GM03348 (cell line): ENCODE measurements around the gene CASTOR2.
"Not testable (repeated sequence)": the region's sequence is repeated elsewhere in the genome, so short reads cannot be mapped to it uniquely, and the experiment has no call there.

ENCODE experiments used
- DNase-seq: peaks from one replicate; pipeline ENCODE4 v3.0.0; 2012; ENCODE audit warnings: low spot score

CASTOR2 gene

GRCh38 chr7:74994869-74995543 lies 30.5 kb downstream of the CASTOR2 start:
- not testable (repeated sequence) for DNase-seq

GRCh38 chr7:74996361-74996760 lies 31.9 kb downstream of the CASTOR2 start:
- DNase-seq, result not testable (repeated sequence)

DNA sequence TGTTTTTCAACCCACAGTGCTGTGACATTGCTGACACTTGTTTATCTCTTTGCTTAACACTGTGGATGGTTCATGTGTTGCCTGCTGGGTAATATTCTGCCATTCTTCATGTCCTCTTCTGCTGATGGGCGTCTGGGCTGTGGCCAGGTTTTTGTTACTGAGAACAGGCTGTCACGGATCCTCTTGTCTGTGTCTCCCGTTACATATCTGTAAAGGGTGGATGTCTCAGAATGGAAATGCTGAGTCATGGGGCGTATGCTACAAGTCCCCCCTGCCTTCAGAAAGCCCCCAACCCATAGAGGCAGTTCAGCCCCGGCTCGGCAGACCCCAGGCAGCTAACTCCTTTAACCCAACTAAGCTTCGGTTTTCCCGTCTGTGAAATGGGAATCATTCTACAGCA lies 33.3 kb downstream of the CASTOR2 start:
- DNase-seq, result not testable (repeated sequence)

- not testable (repeated sequence) for DNase-seq
Measured at GRCh38 chr7:75001356-75001755, 36.9 kb downstream of the CASTOR2 start.

DNA sequence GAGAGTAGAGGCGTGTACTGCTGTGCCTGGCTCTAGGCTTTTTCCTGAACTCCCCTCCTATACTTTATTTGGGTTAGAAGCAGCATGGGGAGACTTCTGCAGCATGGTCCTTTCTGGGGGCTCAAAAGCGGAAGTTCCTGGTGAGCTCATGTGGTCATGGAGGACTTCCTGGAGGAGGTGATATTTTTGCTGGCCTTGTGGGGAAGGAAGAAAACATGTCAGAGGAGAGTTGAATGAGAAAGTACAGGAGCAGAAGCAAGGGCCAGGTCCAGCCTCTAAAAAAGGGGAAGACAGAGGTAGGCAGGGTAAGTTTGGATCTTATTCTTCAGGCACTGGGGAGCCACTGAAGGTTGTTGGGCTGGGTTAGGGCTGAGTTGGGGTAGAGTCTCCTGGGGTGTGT lies 45.5 kb downstream of the CASTOR2 start:
- no peak for DNase-seq

- no peak for DNase-seq
Measured at GRCh38 chr7:75017832-75018231, 53.3 kb downstream of the CASTOR2 start.

- DNase-seq, result no peak
Measured at GRCh38 chr7:75018570-75019364, 54.3 kb downstream of the CASTOR2 start.

DNA sequence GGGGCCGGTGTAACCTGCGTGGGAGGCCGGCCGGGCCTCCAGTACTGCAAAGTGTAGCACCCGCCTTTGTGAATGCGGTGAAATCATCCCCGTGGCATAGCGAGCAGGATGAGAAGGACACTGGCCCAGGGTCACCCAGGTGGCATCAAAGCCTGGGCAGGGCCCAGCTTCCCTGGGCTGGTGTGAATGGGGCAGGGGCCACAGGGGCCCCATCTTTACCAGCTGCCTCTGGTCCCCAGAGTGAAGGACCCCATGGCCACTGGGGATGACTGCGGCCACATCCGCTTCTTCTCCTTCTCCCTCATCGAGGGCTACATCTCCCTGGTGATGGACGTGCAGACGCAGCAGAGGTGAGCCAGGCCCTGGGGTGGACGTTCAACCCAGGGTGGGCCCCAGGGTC lies 55.3 kb downstream of the CASTOR2 start:
- no peak for DNase-seq

GRCh38 chr7:75024922-75025321 lies 60.4 kb downstream of the CASTOR2 start:
- no peak for DNase-seq

DNA sequence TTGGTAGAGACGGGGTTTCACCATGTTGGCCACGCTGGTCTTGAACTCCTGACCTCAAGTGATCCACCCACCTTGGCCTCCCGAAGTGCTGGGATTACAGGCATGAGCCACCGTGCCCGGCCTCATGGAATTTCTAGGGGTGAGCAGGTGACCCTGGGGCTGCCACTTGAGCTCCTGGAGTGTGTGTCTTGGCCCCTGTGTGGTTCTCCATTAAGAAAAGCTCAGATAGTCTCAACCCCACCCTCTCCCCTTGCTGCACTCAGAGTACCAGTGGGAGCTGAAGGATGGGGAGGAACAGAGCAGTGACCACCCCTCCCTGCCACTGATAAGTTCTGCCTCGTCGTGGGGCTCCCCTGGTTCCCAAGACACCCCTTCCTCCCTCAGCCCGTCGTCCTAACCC lies 63.8 kb downstream of the CASTOR2 start:
- no peak for DNase-seq

GRCh38 chr7:75033064-75033463 lies 68.6 kb downstream of the CASTOR2 start:
- DNase-seq, result no peak

- DNase-seq, result no peak
Measured at GRCh38 chr7:75033826-75034225, 69.3 kb downstream of the CASTOR2 start.

GRCh38 chr7:75038508-75038907 lies 74.0 kb downstream of the CASTOR2 start:
- DNase-seq, result no peak

GRCh38 chr7:75039166-75039565 lies 74.7 kb downstream of the CASTOR2 start:
- no peak for DNase-seq

DNA sequence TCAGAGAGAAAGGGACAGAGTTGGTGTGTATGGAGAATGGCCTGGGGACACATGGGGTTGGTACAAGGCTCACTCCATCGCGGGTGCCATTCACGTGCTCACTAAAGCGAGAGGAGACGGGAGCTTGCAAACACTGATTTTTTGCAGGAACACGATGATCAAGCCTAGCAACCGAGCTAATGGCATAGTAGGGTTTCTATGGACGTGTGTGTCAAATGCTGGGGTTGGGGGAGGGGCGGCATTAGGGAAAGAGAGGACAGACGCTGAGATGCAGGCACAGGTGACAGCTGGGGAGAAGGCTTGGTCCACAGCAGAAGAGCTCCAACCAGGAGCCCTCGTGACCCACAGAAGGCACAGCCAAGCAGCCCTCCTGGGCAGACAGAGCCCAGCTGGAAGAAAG lies 75.2 kb downstream of the CASTOR2 start:
- no peak for DNase-seq

GRCh38 chr7:75040512-75040911 lies 76.0 kb downstream of the CASTOR2 start:
- no peak for DNase-seq

DNA sequence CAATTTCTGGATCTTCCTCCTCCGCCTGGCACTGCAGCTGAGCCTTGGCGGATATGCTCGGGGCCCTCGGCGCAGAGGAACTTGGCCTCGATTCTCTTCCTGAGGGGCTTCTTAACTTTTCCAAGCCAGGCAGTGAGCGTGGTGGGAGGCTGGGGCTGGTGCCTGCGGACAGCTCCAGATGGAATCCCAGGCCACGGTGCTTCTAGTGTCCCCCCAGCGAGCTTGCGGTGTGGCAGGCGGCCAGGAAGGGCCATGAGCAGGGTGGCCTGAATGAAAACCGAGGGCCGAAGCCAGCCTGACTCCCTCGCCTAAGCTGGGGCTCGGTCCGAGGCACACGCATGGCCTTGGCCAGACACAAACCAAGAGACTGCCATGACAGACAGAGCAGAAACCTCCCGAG lies 77.8 kb downstream of the CASTOR2 start:
- DNase-seq, result no peak

DNA sequence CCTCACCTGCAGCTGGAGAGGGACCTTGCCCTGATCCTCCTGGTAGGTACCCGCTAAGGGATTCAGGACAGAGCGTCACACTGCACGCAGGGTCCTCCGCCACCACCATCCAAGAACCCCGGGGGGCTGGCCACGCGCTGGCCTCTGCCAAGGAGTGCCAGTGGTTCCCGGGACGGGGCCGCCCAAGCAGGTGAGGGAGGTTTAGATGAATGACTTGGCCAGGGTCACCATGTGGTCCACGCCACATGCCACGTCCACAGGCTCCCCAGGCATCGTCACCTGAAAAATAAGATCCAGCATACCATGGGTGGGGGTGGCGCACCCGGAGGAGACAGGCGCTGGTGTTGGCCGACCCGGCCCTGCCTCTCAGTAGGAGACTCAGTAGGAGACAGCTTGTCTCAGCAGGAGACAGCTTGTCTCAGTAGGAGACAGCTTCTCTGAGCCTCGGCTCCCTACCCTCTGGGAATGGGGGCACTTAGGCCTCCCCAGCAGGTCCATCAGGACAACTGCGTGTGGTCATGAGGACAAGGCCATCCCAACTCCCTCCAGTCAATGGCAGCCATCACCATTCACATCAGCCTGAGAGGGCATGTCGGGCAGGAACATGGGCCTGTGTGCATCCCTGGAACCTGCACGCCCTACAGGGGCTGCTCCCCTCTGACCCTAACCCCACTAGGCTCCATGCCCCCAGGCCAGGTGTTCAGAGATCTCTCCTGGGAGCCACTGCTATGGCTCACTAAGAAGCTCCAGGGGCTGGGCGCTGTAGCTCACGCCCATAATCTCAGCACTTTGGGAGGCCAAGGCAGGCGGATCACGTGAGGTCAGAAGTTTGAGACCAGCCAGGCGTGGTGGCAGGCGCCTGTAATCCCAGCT lies 78.6 kb downstream of the CASTOR2 start:
- no peak for DNase-seq

DNA sequence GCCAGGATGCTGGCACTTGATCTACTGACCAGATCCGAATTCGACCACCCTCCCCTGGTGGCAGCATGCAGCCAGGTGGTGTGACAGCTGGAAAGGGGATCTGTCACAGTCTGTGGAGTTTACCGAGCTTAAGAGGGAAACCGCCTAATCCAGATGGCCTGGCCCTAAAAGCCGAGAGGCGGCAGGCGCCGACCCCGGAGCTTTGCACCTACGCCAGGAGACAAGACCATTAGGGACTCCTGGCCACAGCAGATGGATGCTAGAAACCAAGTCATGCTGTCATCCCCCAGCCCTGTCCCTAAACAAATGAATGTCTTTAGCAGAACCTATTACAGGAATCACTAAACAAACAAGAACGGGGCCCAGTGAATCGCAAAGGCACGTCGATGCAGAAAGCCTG lies 81.4 kb downstream of the CASTOR2 start:
- DNase-seq, result no peak

DNA sequence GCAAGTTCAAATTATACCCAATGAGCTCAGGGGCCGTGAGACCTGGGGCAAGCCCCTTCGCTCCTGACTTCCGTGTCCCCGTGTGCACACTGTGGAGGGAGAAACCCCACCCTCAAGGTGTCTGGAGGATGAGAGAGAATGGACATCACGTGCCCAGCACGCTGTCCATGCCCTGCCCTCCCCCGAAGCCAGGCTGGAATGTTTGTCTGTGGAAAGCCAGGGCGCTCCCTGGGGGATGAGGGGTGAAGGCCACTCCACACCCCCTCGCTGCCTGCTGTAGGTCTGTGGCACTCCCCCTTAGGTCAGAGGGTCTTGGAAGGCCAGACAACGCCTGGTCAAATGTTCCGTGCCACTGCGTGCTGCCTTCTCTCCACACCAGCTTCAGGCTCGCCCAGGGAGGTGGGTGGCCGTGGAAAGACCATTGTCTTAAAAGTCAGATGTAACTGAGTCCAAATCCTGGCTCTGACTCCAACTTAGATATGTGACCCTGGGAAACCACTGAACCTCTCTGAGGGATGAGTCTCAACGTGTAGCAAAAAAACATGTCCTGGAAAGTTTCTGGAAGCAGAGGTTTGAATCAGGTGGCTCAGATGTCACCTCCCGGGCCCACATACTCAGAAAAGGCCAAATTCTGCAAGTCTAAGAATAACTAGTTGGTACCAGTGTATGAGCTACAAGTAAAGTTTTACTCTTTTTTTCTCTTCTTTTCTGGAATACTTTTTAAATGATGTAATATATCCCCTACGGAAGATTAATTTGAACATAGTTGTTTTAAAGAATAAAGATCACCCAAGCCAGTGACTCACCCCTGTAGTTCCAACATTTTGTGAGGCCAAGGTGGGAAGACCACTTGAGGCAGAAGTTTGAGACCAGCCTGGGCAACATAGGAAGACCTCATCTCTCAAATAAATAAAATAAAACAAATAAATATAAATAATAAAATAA lies 84.2 kb downstream of the CASTOR2 start:
- no peak for DNase-seq

DNA sequence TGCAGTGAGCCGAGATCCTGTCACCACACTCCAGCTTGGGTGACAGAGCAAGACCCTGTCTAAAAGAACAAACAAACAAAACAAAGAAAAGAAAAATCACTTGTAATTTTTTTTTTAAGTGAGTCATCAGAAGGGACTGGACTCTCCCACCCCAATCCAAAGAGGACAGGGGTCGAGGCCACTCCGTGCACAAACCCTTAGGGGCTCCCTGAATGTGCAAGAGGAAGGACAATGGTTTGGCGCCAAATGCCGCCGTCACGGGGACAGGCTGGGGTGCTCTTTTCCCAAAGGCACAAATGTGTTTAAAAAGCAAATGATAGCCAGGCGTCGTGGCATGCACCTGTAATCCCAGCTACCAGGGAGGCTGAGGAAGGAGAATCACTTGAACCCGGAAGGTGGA lies 85.3 kb downstream of the CASTOR2 start:
- no peak for DNase-seq

GRCh38 chr7:75050501-75050900 lies 86.0 kb downstream of the CASTOR2 start:
- DNase-seq, result no peak
